Loucy (cell line): ENCODE data around the gene CDK6.

Experiments used
- H2AFZ ChIP-seq: fragments of 200-600 bp; sonication (generic); 2 replicates; pipeline ENCODE4 v1.6.0; 2016; ENCODE audit warnings: antibody characterized with exemption, mild to moderate bottlenecking, low read length, moderate library complexity
- H3F3A ChIP-seq: fragments of 200-600 bp; 2 replicates; pipeline ENCODE4 v1.6.0; 2016; ENCODE audit warnings: antibody characterized with exemption, low read depth, mild to moderate bottlenecking
- H3K27me3 ChIP-seq: fragments of 200-600 bp; sonication (generic); 2 replicates; pipeline ENCODE4 v1.6.1; 2014; ENCODE audit warnings: low read length, mild to moderate bottlenecking; ENCODE audit not compliant: insufficient read depth, poor library complexity, severe bottlenecking
- H3K36me3 ChIP-seq: fragments of 200-600 bp; sonication (generic); 2 replicates; pipeline ENCODE4 v1.6.1; 2016; ENCODE audit warnings: low read length; ENCODE audit not compliant: insufficient read depth
- H3K4me1 ChIP-seq: fragments of 200-600 bp; sonication (generic); 2 replicates; pipeline ENCODE4 v1.5.1; 2014; ENCODE audit warnings: low read length, mild to moderate bottlenecking; ENCODE audit not compliant: insufficient read depth, poor library complexity, severe bottlenecking
- H3K4me2 ChIP-seq: fragments of 200-600 bp; sonication (generic); 2 replicates; pipeline ENCODE4 v1.6.0; 2014; ENCODE audit warnings: antibody characterized with exemption, low read length, low read depth, mild to moderate bottlenecking; ENCODE audit not compliant: poor library complexity, severe bottlenecking
- H3K4me3 ChIP-seq: fragments of 200-600 bp; sonication (generic); 2 replicates; pipeline ENCODE4 v1.5.1; 2014; ENCODE audit warnings: low read length, mild to moderate bottlenecking, mixed read lengths; ENCODE audit not compliant: poor library complexity, severe bottlenecking
- H3K79me2 ChIP-seq: fragments of 200-600 bp; sonication (generic); 2 replicates; pipeline ENCODE4 v1.6.1; 2014; ENCODE audit warnings: low read length; ENCODE audit not compliant: insufficient read depth
- H3K9ac ChIP-seq: fragments of 200-600 bp; sonication (generic); 2 replicates; pipeline ENCODE4 v1.6.0; 2014; ENCODE audit warnings: mild to moderate bottlenecking, low read depth, low read length, moderate library complexity; ENCODE audit not compliant: poor library complexity, severe bottlenecking
- H3K9me2 ChIP-seq: fragments of 200-600 bp; sonication (generic); replicated peaks from 2 replicates; pipeline ENCODE4 v1.6.1; 2016; ENCODE audit warnings: low read depth, low read length, mixed read lengths
- H3K9me3 ChIP-seq: fragments of 200-600 bp; sonication (generic); 2 replicates; pipeline ENCODE4 v1.6.1; 2014; ENCODE audit warnings: mild to moderate bottlenecking, antibody characterized with exemption, low read length, low read depth; ENCODE audit not compliant: insufficient read depth
- H4K20me1 ChIP-seq: fragments of 200-600 bp; sonication (generic); 2 replicates; pipeline ENCODE4 v1.6.0; 2014; ENCODE audit warnings: antibody characterized with exemption, low read length, mild to moderate bottlenecking; ENCODE audit not compliant: insufficient read depth, poor library complexity, severe bottlenecking
- CTCF ChIP-seq: fragments of 200-600 bp; sonication (generic); conservative IDR thresholded peaks from 2 replicates; pipeline ENCODE4 v1.5.1; 2014; ENCODE audit warnings: mild to moderate bottlenecking, antibody characterized with exemption, low read length
- EZH2phosphoT487 ChIP-seq: fragments of 200-600 bp; IDR thresholded peaks from 2 replicates; pipeline ENCODE4 v1.6.1; 2018; ENCODE audit warnings: antibody characterized with exemption, mild to moderate bottlenecking, moderate library complexity, borderline replicate concordance

CDK6 gene

GRCh38 chr7:92682903-92683539, 153.4 kb downstream of the CDK6 start:
- Histone ChIP-seq H4K20me1 (peaks cover 54% of the 10 kb centered on the region), H3K4me2 (no peak overlapping the region), H3F3A (no peaks in the 10 kb centered on the region), H3K4me3 (no peak overlapping the region), H3K9ac (peak overlapping the region; percentile 19), H3K9me2 (no peaks in the 10 kb centered on the region), H3K4me1 (peaks cover 40% of the 10 kb centered on the region), H3K27me3 (no peaks in the 10 kb centered on the region), H3K36me3 (peaks cover 78% of the 10 kb centered on the region), H2AFZ (no peak overlapping the region), H3K9me3 (no peaks in the 10 kb centered on the region), H3K79me2 (peaks cover 88% of the 10 kb centered on the region)
- no peak for TF ChIP-seq CTCF
- TF ChIP-seq EZH2phosphoT487 = no peak

DNA sequence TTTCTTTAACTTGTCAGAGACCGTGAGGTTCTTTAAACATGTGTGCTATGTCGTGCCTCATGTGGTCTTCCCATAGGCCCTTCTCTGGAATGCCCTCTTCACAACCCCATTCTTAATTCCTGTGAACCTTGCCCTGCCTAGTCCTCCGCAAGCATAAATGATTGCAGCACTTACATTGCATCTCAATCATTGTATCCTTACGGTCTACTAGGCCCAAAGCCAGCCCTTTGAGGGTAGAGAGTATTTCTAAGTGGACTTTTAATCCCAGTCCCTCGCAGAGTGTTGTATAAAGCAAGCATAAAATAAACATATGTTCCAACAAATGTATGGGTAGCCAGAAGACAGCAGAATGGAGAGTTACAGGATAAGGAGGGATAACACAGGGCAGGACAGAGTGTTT, 154.0 kb downstream of the CDK6 start:
- Histone ChIP-seq H3K4me2 (no peak overlapping the region), H4K20me1 (peaks cover 54% of the 10 kb centered on the region)
- TF ChIP-seq EZH2phosphoT487 (no peak), CTCF (no peak)

GRCh38 chr7:92681633-92682032, 154.7 kb downstream of the CDK6 start:
- Histone ChIP-seq H3K36me3 (peaks cover 70% of the 10 kb centered on the region), H3K9ac (no peak overlapping the region), H3K27me3 (no peaks in the 10 kb centered on the region), H3K4me3 (no peak overlapping the region), H3F3A (no peaks in the 10 kb centered on the region), H3K79me2 (peaks cover 86% of the 10 kb centered on the region), H3K9me2 (no peaks in the 10 kb centered on the region), H4K20me1 (peaks cover 55% of the 10 kb centered on the region), H3K4me2 (no peak overlapping the region), H3K4me1 (peaks cover 40% of the 10 kb centered on the region), H2AFZ (no peak overlapping the region), H3K9me3 (no peaks in the 10 kb centered on the region)
- TF ChIP-seq EZH2phosphoT487 (no peak), CTCF (no peak)

More for the DNA sequence above, 154.0 kb downstream of the CDK6 start:
- H3F3A ChIP-seq = no peaks in the 10 kb centered on the region
- no peak overlapping the region for H2AFZ ChIP-seq
- no peaks in the 10 kb centered on the region for H3K9me3 ChIP-seq
- H3K4me1 ChIP-seq = peaks cover 40% of the 10 kb centered on the region
- H3K4me3 ChIP-seq = no peak overlapping the region
- H3K9ac ChIP-seq = no peak overlapping the region
- no peaks in the 10 kb centered on the region for H3K27me3 ChIP-seq
- H3K9me2 ChIP-seq = no peaks in the 10 kb centered on the region
- H3K79me2 ChIP-seq = peaks cover 86% of the 10 kb centered on the region
- peaks cover 74% of the 10 kb centered on the region for H3K36me3 ChIP-seq
